GM19239 (cell line): ENCODE results near the gene BANK1.

ENCODE experiments used
- DNase-seq: peaks from one replicate; pipeline ENCODE4 v3.0.0; 2011; ENCODE audit warnings: low spot score; ENCODE audit not compliant: insufficient read length
- FAIRE-seq: peaks from 2 replicates; lab custom pipeline; 2011; peaks lifted over from hg19 to GRCh38; lab: Jason Lieb, UNC

BANK1 gene

GRCh38 chr4:101790521-101791181, at the start of gene BANK1:
BANK1 (plus strand) TSS chr4:101790730; CDS start chr4:101790881, 151 bp downstream.
- DNase-seq: peak; percentile 75
- FAIRE-seq: peak; percentile 93

- no peak for FAIRE-seq
- DNase-seq: no peak
Measured at GRCh38 chr4:101753721-101754120, 36.8 kb upstream of the BANK1 start.

GRCh38 chr4:101756181-101756580, 34.3 kb upstream of the BANK1 start:
- FAIRE-seq: no peak
- DNase-seq: no peak

GRCh38 chr4:101761405-101761804, 29.1 kb upstream of the BANK1 start:
- no peak for DNase-seq
- no peak for FAIRE-seq

GRCh38 chr4:101762025-101762424, 28.5 kb upstream of the BANK1 start:
- no peak for FAIRE-seq
- no peak for DNase-seq

- no peak for DNase-seq
- no peak for FAIRE-seq
Measured at GRCh38 chr4:101762534-101762933, 28.0 kb upstream of the BANK1 start.

GRCh38 chr4:101763576-101763975, 27.0 kb upstream of the BANK1 start:
- no peak for FAIRE-seq
- no peak for DNase-seq

- FAIRE-seq: no peak
- no peak for DNase-seq
Measured at GRCh38 chr4:101774807-101775206, 15.7 kb upstream of the BANK1 start.

GRCh38 chr4:101777431-101777830, 13.1 kb upstream of the BANK1 start:
- no peak for FAIRE-seq

GRCh38 chr4:101780284-101780683, 10.2 kb upstream of the BANK1 start:
- FAIRE-seq (no peak), DNase-seq (no peak)

More at GRCh38 chr4:101777431-101777830, 13.1 kb upstream of the BANK1 start:
- DNase-seq: no peak

GRCh38 chr4:101782546-101782945, 8.0 kb upstream of the BANK1 start:
- no peak for FAIRE-seq
- no peak for DNase-seq

- FAIRE-seq (no peak), DNase-seq (no peak)
Measured at GRCh38 chr4:101784957-101785356, 5.6 kb upstream of the BANK1 start.

- no peak for DNase-seq
- FAIRE-seq: no peak
Measured at GRCh38 chr4:101785486-101785885, 5.0 kb upstream of the BANK1 start.

- FAIRE-seq (no peak), DNase-seq (no peak)
Measured at GRCh38 chr4:101787701-101788316, 2.7 kb upstream of the BANK1 start.

- no peak for DNase-seq
- peak; percentile 82 for FAIRE-seq
Measured at GRCh38 chr4:101791182-101791558, 640 bp downstream of the BANK1 start.

- DNase-seq (no peak), FAIRE-seq (no peak)
Measured at GRCh38 chr4:101792056-101792590, 1.6 kb downstream of the BANK1 start.

- FAIRE-seq (peak; percentile 8), DNase-seq (no peak)
Measured at GRCh38 chr4:101793397-101793796, 2.9 kb downstream of the BANK1 start.

- FAIRE-seq (no peak), DNase-seq (no peak)
Measured at GRCh38 chr4:101794806-101795205, 4.3 kb downstream of the BANK1 start.

- DNase-seq: no peak
Measured at GRCh38 chr4:101795704-101796103, 5.2 kb downstream of the BANK1 start.

GRCh38 chr4:101801958-101802357, 11.4 kb downstream of the BANK1 start:
- FAIRE-seq (no peak), DNase-seq (no peak)

More at GRCh38 chr4:101795704-101796103, 5.2 kb downstream of the BANK1 start:
- no peak for FAIRE-seq

GRCh38 chr4:101806914-101807313, 16.4 kb downstream of the BANK1 start:
- FAIRE-seq (peak; percentile 98), DNase-seq (peak; percentile 4)

GRCh38 chr4:101807351-101807750, 16.8 kb downstream of the BANK1 start:
- DNase-seq: no peak

More at GRCh38 chr4:101807351-101807750, 16.8 kb downstream of the BANK1 start:
- FAIRE-seq: no peak
